Natural killer cell (primary cell): ENCODE measurements around the gene UGGT1. TPM values are rescaled to one million over a fixed set of nuclear protein-coding genes. Genes with fewer than 3 reads are reported as not detected.

Source experiments
- ATAC-seq, 3 donors: fragments of 150-1000 bp in 2 of 3; fragments of 200-7000 bp in 1 of 3; cut with Tn5 transposase; 1 replicate in 1 of 3; 2 replicates in 2 of 3; pipeline ENCODE4 v1.10.0; 2021; ENCODE audit warnings: mild to moderate bottlenecking in 2 of 3, moderate library complexity in 2 of 3
- DNase-seq, 2 donors: peaks; one replicate each; pipeline versions ENCODE4 v3.0.0 to v3.0.0-alpha.2; 2013 to 2021; ENCODE audit warnings: mixed read lengths in 1 of 2
- H3K27ac ChIP-seq: one replicate; pipeline ENCODE4 v1.5.1; 2013; ENCODE audit warnings: mild to moderate bottlenecking, low read length
- H3K27me3 ChIP-seq: one replicate; pipeline ENCODE4 v1.6.1; 2013; ENCODE audit warnings: low read length; ENCODE audit not compliant: control insufficient read depth, insufficient read depth
- H3K36me3 ChIP-seq: one replicate; pipeline ENCODE4 v1.6.1; 2013; ENCODE audit warnings: low read length; ENCODE audit not compliant: control insufficient read depth, insufficient read depth
- H3K4me1 ChIP-seq: one replicate; pipeline ENCODE4 v1.6.1; 2013; ENCODE audit warnings: low read length; ENCODE audit not compliant: control insufficient read depth, insufficient read depth
- H3K4me3 ChIP-seq: one replicate; pipeline ENCODE4 v1.5.1; 2013; ENCODE audit warnings: low read length
- H3K9me3 ChIP-seq: one replicate; pipeline ENCODE4 v1.6.1; 2013; ENCODE audit warnings: low read length; ENCODE audit not compliant: control insufficient read depth, insufficient read depth
- H3K27ac Mint-ChIP-seq, 2 donors: one replicate each; pipeline ENCODE4 v1.8.0; 2022; ENCODE audit warnings: mild to moderate bottlenecking in 2 of 2, mixed read lengths in 2 of 2, moderate library complexity in 1 of 2
- H3K27me3 Mint-ChIP-seq, 2 donors: one replicate each; pipeline ENCODE4 v1.8.0; 2022; ENCODE audit warnings: low read depth in 2 of 2, mixed read lengths in 2 of 2
- H3K36me3 Mint-ChIP-seq: one replicate; pipeline ENCODE4 v1.8.0; 2022; ENCODE audit warnings: mixed read lengths
- H3K4me1 Mint-ChIP-seq, 2 donors: one replicate each; pipeline ENCODE4 v1.8.0; 2022; ENCODE audit warnings: mixed read lengths in 2 of 2
- H3K4me3 Mint-ChIP-seq: one replicate; pipeline ENCODE4 v1.8.0; 2022; ENCODE audit warnings: mild to moderate bottlenecking, moderate library complexity, mixed read lengths
- H3K9me3 Mint-ChIP-seq, 2 donors: one replicate each; pipeline ENCODE4 v1.8.0; 2022; ENCODE audit warnings: mixed read lengths in 2 of 2
- WGBS: methylation state at CpG from one replicate; pipeline ENCODE4 v1.1.7; 2013; ENCODE audit warnings: missing lambda C conversion rate; ENCODE audit not compliant: insufficient coverage; 5-methylcytosine and 5-hydroxymethylcytosine counted together
- intact Hi-C: fragments of 100-400 bp; cut with micrococcal nuclease; formaldehyde crosslinking; loops from one replicate; pipeline ENCODE4 v1.14.2; 2022
- total RNA-seq, 4 donors: library from RNA; stranded (reverse); fragments of 120-200 nt in 1 of 4; gene quantifications; one replicate each; pipeline versions ENCODE4 v1.2.3 to v1.2.4, GENCODE V29; 2013 to 2022
- TF ChIP-seq, protein P1 (sequence below): fragments of 200-600 bp; IDR thresholded peaks from one replicate; pipeline ENCODE4 v1.8.0; 2022; ENCODE audit warnings: antibody characterized with exemption

The UGGT1 gene
- total RNA-seq, 3 donors from 2014 or later (not counting 1 experiment from before 2014, with no cell fraction given) = 48.2 to 70.3 (median 60.7) TPM

DNA sequence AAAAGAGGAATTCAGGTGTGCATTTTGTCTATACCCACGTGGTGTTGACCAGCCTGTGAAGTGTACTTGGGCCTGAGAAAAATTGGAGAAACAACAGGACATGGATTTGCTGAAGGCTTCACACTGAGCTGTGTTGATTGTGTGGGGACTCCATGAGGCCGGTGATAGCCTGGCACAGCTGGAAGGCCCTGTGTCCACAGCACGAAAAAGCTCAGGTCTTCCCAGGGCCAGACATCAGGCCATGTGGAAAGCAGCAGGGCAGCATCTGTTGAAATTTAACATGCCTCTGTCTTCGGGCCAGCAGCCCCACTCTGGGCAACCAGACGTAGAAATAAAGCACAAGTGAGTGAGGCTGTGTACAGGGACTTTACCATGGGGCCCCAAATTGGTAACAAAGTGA, 143.6 kb downstream of the UGGT1 start:
- Mint-ChIP-seq H3K27ac (no peak overlapping the region), H3K36me3 (no peaks in the 10 kb centered on the region), H3K9me3 (no peaks in the 10 kb centered on the region), H3K27me3 (no peaks in the 10 kb centered on the region), H3K4me1 (no peaks in the 10 kb centered on the region), H3K4me3 (no peak overlapping the region)
- Histone ChIP-seq H3K36me3 (no peaks in the 10 kb centered on the region), H3K9me3 (no peaks in the 10 kb centered on the region), H3K4me3 (no peak overlapping the region), H3K27ac (no peak overlapping the region), H3K27me3 (peaks cover 2% of the 10 kb centered on the region), H3K4me1 (peaks cover 10% of the 10 kb centered on the region)
- TF ChIP-seq, protein P1, sequence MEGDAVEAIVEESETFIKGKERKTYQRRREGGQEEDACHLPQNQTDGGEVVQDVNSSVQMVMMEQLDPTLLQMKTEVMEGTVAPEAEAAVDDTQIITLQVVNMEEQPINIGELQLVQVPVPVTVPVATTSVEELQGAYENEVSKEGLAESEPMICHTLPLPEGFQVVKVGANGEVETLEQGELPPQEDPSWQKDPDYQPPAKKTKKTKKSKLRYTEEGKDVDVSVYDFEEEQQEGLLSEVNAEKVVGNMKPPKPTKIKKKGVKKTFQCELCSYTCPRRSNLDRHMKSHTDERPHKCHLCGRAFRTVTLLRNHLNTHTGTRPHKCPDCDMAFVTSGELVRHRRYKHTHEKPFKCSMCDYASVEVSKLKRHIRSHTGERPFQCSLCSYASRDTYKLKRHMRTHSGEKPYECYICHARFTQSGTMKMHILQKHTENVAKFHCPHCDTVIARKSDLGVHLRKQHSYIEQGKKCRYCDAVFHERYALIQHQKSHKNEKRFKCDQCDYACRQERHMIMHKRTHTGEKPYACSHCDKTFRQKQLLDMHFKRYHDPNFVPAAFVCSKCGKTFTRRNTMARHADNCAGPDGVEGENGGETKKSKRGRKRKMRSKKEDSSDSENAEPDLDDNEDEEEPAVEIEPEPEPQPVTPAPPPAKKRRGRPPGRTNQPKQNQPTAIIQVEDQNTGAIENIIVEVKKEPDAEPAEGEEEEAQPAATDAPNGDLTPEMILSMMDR = no peak
- DNase-seq = no peak
- 87% methylated on average over 5 of the region's 5 CpGs for WGBS
- intact Hi-C loops = no loop called here
- no peak for ATAC-seq

GRCh38 chr2:128235581-128235980, 144.6 kb downstream of the UGGT1 start:
- no peaks in the 10 kb centered on the region for H3K9me3 ChIP-seq
- Mint-ChIP-seq H3K9me3 (no peaks in the 10 kb centered on the region), H3K27ac (no peak overlapping the region), H3K36me3 (no peaks in the 10 kb centered on the region), H3K4me3 (no peak overlapping the region), H3K4me1 (no peaks in the 10 kb centered on the region), H3K27me3 (no peaks in the 10 kb centered on the region)
- H3K4me1 ChIP-seq = peaks cover 10% of the 10 kb centered on the region
- H3K27me3 ChIP-seq = peaks cover 2% of the 10 kb centered on the region
- ATAC-seq (no peak), DNase-seq (no peak)
- no peak overlapping the region for H3K4me3 ChIP-seq
- TF ChIP-seq, protein P1 = no peak
- H3K36me3 ChIP-seq = no peaks in the 10 kb centered on the region
- H3K27ac ChIP-seq = no peak overlapping the region
- intact Hi-C loops = no loop called here
- 91% methylated on average over 8 of the region's 8 CpGs for WGBS

GRCh38 chr2:128236491-128237035, 145.6 kb downstream of the UGGT1 start:
- no peak for DNase-seq
- ATAC-seq = no peak
- no peaks in the 10 kb centered on the region for H3K36me3 ChIP-seq
- Mint-ChIP-seq H3K4me1 (no peaks in the 10 kb centered on the region), H3K27me3 (no peaks in the 10 kb centered on the region), H3K9me3 (no peaks in the 10 kb centered on the region), H3K4me3 (no peak overlapping the region), H3K27ac (no peak overlapping the region), H3K36me3 (no peaks in the 10 kb centered on the region)
- H3K27me3 ChIP-seq = peaks cover 2% of the 10 kb centered on the region
- intact Hi-C loops = no loop called here
- 95% methylated on average over 8 of the region's 8 CpGs for WGBS
- no peak overlapping the region for H3K4me3 ChIP-seq
- TF ChIP-seq, protein P1 = no peak
- no peak overlapping the region for H3K27ac ChIP-seq
- peaks cover 10% of the 10 kb centered on the region for H3K4me1 ChIP-seq
- no peaks in the 10 kb centered on the region for H3K9me3 ChIP-seq

GRCh38 chr2:128237081-128237534, 146.1 kb downstream of the UGGT1 start:
- WGBS = 89% methylated on average over 2 of the region's 2 CpGs
- Histone ChIP-seq H3K4me3 (no peak overlapping the region), H3K36me3 (no peaks in the 10 kb centered on the region), H3K9me3 (no peaks in the 10 kb centered on the region), H3K27ac (no peak overlapping the region), H3K4me1 (peaks cover 10% of the 10 kb centered on the region), H3K27me3 (peaks cover 2% of the 10 kb centered on the region)
- TF ChIP-seq, protein P1 = no peak
- H3K27ac Mint-ChIP-seq = no peak overlapping the region
- H3K36me3 Mint-ChIP-seq = no peaks in the 10 kb centered on the region
- no peak overlapping the region for H3K4me3 Mint-ChIP-seq
- intact Hi-C loops = no loop called here
- no peaks in the 10 kb centered on the region for H3K4me1 Mint-ChIP-seq
- DNase-seq (no peak), ATAC-seq (no peak)
- peaks cover 0 to 3% of the 10 kb centered on the region in 2 donors for H3K27me3 Mint-ChIP-seq
- no peaks in the 10 kb centered on the region for H3K9me3 Mint-ChIP-seq
